BE2C (cell line): ENCODE data around the gene RGS16.

Experiments
- DNase-seq: peaks from one replicate; pipeline ENCODE4 v3.0.0-alpha.2; 2020
- H3K27me3 ChIP-seq: fragments of 250-450 bp; sonication (Bioruptor Pico); 2 replicates; pipeline ENCODE4 v1.5.1; 2020; ENCODE audit warnings: mild to moderate bottlenecking
- H3K36me3 ChIP-seq: fragments of 250-450 bp; sonication (Bioruptor Pico); 2 replicates; pipeline ENCODE4 v1.5.1; 2020; ENCODE audit warnings: mild to moderate bottlenecking
- H3K4me1 ChIP-seq: fragments of 250-450 bp; sonication (Bioruptor Pico); 2 replicates; pipeline ENCODE4 v1.5.1; 2020
- H3K4me3 ChIP-seq: 2 replicates; pipeline ENCODE4 v1.5.1; 2011; ENCODE audit warnings: low read depth, low read length
- H3K9me3 ChIP-seq: fragments of 250-450 bp; sonication (Bioruptor Pico); 2 replicates; pipeline ENCODE4 v1.5.1; 2020
- TF ChIP-seq, protein P1 (sequence below): IDR thresholded peaks from 2 replicates; pipeline ENCODE4 v1.5.1; 2012; ENCODE audit warnings: mild to moderate bottlenecking, low read depth, low read length

Gene RGS16

DNA sequence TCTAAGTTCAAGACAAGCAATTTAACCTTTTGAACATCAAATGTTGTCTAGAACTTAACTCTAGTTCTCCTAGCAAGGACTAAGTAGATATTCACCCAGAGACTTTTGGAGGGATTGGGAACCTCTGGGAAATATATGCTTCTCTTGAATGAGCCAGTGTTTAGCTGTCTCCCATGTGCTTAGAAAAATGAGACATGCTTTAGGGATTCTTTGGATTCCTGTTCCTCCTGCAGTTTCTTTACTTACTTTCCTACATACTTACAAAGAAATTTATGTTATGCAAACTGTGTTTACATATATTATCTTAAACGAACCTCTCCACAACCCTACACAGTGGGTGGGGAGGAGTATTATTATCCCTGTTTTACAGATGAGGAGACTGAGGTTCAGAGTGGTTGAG is 54.4 kb downstream of the RGS16 start:
- no peaks in the 10 kb centered on the region for H3K4me1 ChIP-seq
- H3K4me3 ChIP-seq = no peak overlapping the region
- H3K27me3 ChIP-seq = no peaks in the 10 kb centered on the region
- TF ChIP-seq, protein P1, sequence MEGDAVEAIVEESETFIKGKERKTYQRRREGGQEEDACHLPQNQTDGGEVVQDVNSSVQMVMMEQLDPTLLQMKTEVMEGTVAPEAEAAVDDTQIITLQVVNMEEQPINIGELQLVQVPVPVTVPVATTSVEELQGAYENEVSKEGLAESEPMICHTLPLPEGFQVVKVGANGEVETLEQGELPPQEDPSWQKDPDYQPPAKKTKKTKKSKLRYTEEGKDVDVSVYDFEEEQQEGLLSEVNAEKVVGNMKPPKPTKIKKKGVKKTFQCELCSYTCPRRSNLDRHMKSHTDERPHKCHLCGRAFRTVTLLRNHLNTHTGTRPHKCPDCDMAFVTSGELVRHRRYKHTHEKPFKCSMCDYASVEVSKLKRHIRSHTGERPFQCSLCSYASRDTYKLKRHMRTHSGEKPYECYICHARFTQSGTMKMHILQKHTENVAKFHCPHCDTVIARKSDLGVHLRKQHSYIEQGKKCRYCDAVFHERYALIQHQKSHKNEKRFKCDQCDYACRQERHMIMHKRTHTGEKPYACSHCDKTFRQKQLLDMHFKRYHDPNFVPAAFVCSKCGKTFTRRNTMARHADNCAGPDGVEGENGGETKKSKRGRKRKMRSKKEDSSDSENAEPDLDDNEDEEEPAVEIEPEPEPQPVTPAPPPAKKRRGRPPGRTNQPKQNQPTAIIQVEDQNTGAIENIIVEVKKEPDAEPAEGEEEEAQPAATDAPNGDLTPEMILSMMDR = no peak
- no peaks in the 10 kb centered on the region for H3K9me3 ChIP-seq
- DNase-seq = no peak
- H3K36me3 ChIP-seq = no peaks in the 10 kb centered on the region

DNA sequence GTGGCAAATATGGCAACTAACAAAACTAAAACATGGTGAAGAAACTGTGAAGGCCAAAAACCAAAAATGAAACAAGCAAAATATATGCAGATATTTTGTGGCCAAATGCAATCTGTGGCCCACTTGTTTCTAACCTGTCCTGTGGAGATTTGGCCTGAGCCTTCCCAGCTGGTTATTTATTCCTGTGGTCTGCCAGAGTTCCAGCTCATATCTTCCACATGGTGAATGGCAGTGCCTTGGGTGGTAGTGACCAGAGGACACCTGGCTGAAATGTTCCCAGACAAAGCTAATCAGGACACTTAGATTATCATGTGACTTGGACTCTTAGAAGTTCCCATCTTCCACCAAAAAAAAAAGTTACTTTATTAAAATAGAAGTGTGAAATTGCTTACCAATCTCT is 54.8 kb downstream of the RGS16 start:
- Histone ChIP-seq H3K4me1 (no peaks in the 10 kb centered on the region), H3K36me3 (no peaks in the 10 kb centered on the region), H3K27me3 (no peaks in the 10 kb centered on the region), H3K9me3 (no peaks in the 10 kb centered on the region), H3K4me3 (no peak overlapping the region)
- no peak for DNase-seq
- TF ChIP-seq, protein P1 = no peak
